ENCODE results near the gene GALNT15.

GALNT15 gene

GRCh38 chr3:16151109-16151508 lies 23.4 kb upstream of the GALNT15 start:
- H3K14ac ChIP-seq (ENCODE audit: low read length in 2 of 2), result no peak overlapping the region
- 72% methylated on average over 4 of the region's 4 CpGs for WGBS
- H3K4ac ChIP-seq (ENCODE audit: low read depth in 1 of 2, low read length in 2 of 2), result no peak overlapping the region
- peak overlapping the region in 1 of 2 experiments; percentile 35 for H3K23ac ChIP-seq (ENCODE audit: low read length in 2 of 2)
- no peak overlapping the region for H3K27ac ChIP-seq (ENCODE audit: low read length, poor library complexity, severe bottlenecking)
- H2BK15ac ChIP-seq (ENCODE audit: low read depth, poor library complexity, severe bottlenecking), result no peak overlapping the region
- peaks cover 1% of the 10 kb centered on the region for H3K4me1 ChIP-seq (ENCODE audit: control insufficient read depth, insufficient read depth, low read depth, low read length)
- no peak overlapping the region for H3K4me3 ChIP-seq (ENCODE audit: insufficient read depth in 1 of 2, low read depth in 1 of 2, low read length in 2 of 2)
- no peak overlapping the region for H2AFZ ChIP-seq (ENCODE audit: low read depth, low read length)
- H2BK12ac ChIP-seq (ENCODE audit: low read length in 2 of 2), result no peak overlapping the region
- no peak overlapping the region for H4K8ac ChIP-seq (ENCODE audit: low read length)
- DNase-seq, result peak; percentile 74
- no peaks in the 10 kb centered on the region for H3K27me3 ChIP-seq (ENCODE audit: control insufficient read depth in 1 of 2, insufficient read depth in 1 of 2, low read length in 2 of 2)
- H2AK5ac ChIP-seq (ENCODE audit: low read length, severe bottlenecking), result no peak overlapping the region
- no peak overlapping the region for H4K91ac ChIP-seq (ENCODE audit: low read length)
- no peaks in the 10 kb centered on the region for H3K36me3 ChIP-seq (ENCODE audit: control insufficient read depth in 1 of 2, insufficient read depth in 2 of 2, low read depth in 1 of 2, low read length in 2 of 2)
- H2BK5ac ChIP-seq (ENCODE audit: low read depth, low read length, poor library complexity, severe bottlenecking), result no peak overlapping the region
- H3K9me3 ChIP-seq (ENCODE audit: control insufficient read depth, low read length), result peaks cover 8% of the 10 kb centered on the region
- no peak overlapping the region for H3K4me2 ChIP-seq (ENCODE audit: low read length, poor library complexity, severe bottlenecking)
- H2BK120ac ChIP-seq (ENCODE audit: low read depth, low read length), result no peak overlapping the region
- H3K18ac ChIP-seq (ENCODE audit: low read depth in 1 of 2, low read length in 2 of 2), result peak overlapping the region; percentile 21 to 33
- H3K79me1 ChIP-seq (replicated peaks; ENCODE audit: low read length, poor library complexity, severe bottlenecking), result no peaks in the 10 kb centered on the region
- H3K9ac ChIP-seq (ENCODE audit: low read length), result peak overlapping the region; percentile 18

GRCh38 chr3:16168211-16168610 lies 6.3 kb upstream of the GALNT15 start:
- Histone ChIP-seq H2AFZ (ENCODE audit: low read depth, low read length) (no peak overlapping the region), H2AK5ac (ENCODE audit: low read length, severe bottlenecking) (no peak overlapping the region), H2BK12ac (ENCODE audit: low read length in 2 of 2) (no peak overlapping the region), H3K9ac (ENCODE audit: low read length) (no peak overlapping the region), H3K23ac (ENCODE audit: low read length in 2 of 2) (no peak overlapping the region), H2BK15ac (ENCODE audit: low read depth, poor library complexity, severe bottlenecking) (no peak overlapping the region), H2BK120ac (ENCODE audit: low read depth, low read length) (no peak overlapping the region), H3K18ac (ENCODE audit: low read depth in 1 of 2, low read length in 2 of 2) (no peak overlapping the region), H3K4me1 (ENCODE audit: control insufficient read depth, insufficient read depth, low read depth, low read length) (peaks cover 3% of the 10 kb centered on the region), H3K4me2 (ENCODE audit: low read length, poor library complexity, severe bottlenecking) (no peak overlapping the region), H3K4me3 (ENCODE audit: insufficient read depth in 1 of 2, low read depth in 1 of 2, low read length in 2 of 2) (no peak overlapping the region), H3K9me3 (ENCODE audit: control insufficient read depth, low read length) (no peaks in the 10 kb centered on the region), H3K14ac (ENCODE audit: low read length in 2 of 2) (no peak overlapping the region), H2BK5ac (ENCODE audit: low read depth, low read length, poor library complexity, severe bottlenecking) (no peak overlapping the region), H3K4ac (ENCODE audit: low read depth in 1 of 2, low read length in 2 of 2) (no peak overlapping the region), H3K27me3 (ENCODE audit: control insufficient read depth in 1 of 2, insufficient read depth in 1 of 2, low read length in 2 of 2) (no peaks in the 10 kb centered on the region), H3K79me1 (replicated peaks; ENCODE audit: low read length, poor library complexity, severe bottlenecking) (no peaks in the 10 kb centered on the region), H3K36me3 (ENCODE audit: control insufficient read depth in 1 of 2, insufficient read depth in 2 of 2, low read depth in 1 of 2, low read length in 2 of 2) (no peaks in the 10 kb centered on the region), H4K91ac (ENCODE audit: low read length) (no peak overlapping the region), H4K8ac (ENCODE audit: low read length) (no peak overlapping the region), H3K27ac (ENCODE audit: low read length, poor library complexity, severe bottlenecking) (no peak overlapping the region)
- DNase-seq, result no peak
- 94% methylated on average over 6 of the region's 6 CpGs for WGBS

- Histone ChIP-seq H3K27me3 (ENCODE audit: control insufficient read depth in 1 of 2, insufficient read depth in 1 of 2, low read length in 2 of 2) (no peaks in the 10 kb centered on the region), H4K91ac (ENCODE audit: low read length) (no peak overlapping the region), H3K23ac (ENCODE audit: low read length in 2 of 2) (no peak overlapping the region), H3K4me3 (ENCODE audit: insufficient read depth in 1 of 2, low read depth in 1 of 2, low read length in 2 of 2) (no peak overlapping the region), H3K4me1 (ENCODE audit: control insufficient read depth, insufficient read depth, low read depth, low read length) (peaks cover 7% of the 10 kb centered on the region), H3K9me3 (ENCODE audit: control insufficient read depth, low read length) (no peaks in the 10 kb centered on the region), H2BK120ac (ENCODE audit: low read depth, low read length) (no peak overlapping the region), H2AK5ac (ENCODE audit: low read length, severe bottlenecking) (no peak overlapping the region), H3K14ac (ENCODE audit: low read length in 2 of 2) (no peak overlapping the region), H2BK15ac (ENCODE audit: low read depth, poor library complexity, severe bottlenecking) (no peak overlapping the region), H2BK12ac (ENCODE audit: low read length in 2 of 2) (no peak overlapping the region), H3K9ac (ENCODE audit: low read length) (no peak overlapping the region), H2BK5ac (ENCODE audit: low read depth, low read length, poor library complexity, severe bottlenecking) (no peak overlapping the region), H3K36me3 (ENCODE audit: control insufficient read depth in 1 of 2, insufficient read depth in 2 of 2, low read depth in 1 of 2, low read length in 2 of 2) (no peaks in the 10 kb centered on the region), H3K4ac (ENCODE audit: low read depth in 1 of 2, low read length in 2 of 2) (no peak overlapping the region), H2AFZ (ENCODE audit: low read depth, low read length) (no peak overlapping the region), H4K8ac (ENCODE audit: low read length) (no peak overlapping the region), H3K79me1 (replicated peaks; ENCODE audit: low read length, poor library complexity, severe bottlenecking) (no peaks in the 10 kb centered on the region), H3K27ac (ENCODE audit: low read length, poor library complexity, severe bottlenecking) (no peak overlapping the region), H3K4me2 (ENCODE audit: low read length, poor library complexity, severe bottlenecking) (no peak overlapping the region), H3K18ac (ENCODE audit: low read depth in 1 of 2, low read length in 2 of 2) (no peak overlapping the region)
- no peak for DNase-seq
- WGBS, result 67% methylated on average over 2 of the region's 2 CpGs
These were observed 3.5 kb upstream of the GALNT15 start for GRCh38 chr3:16171009-16171408.

GRCh38 chr3:16171825-16172224 lies 2.7 kb upstream of the GALNT15 start:
- Histone ChIP-seq H3K18ac (ENCODE audit: low read depth in 1 of 2, low read length in 2 of 2) (peak overlapping the region in 1 of 2 experiments; percentile 22), H2BK15ac (ENCODE audit: low read depth, poor library complexity, severe bottlenecking) (no peak overlapping the region), H2AK5ac (ENCODE audit: low read length, severe bottlenecking) (no peak overlapping the region), H2BK120ac (ENCODE audit: low read depth, low read length) (no peak overlapping the region), H3K23ac (ENCODE audit: low read length in 2 of 2) (no peak overlapping the region), H3K27me3 (ENCODE audit: control insufficient read depth in 1 of 2, insufficient read depth in 1 of 2, low read length in 2 of 2) (no peaks in the 10 kb centered on the region), H3K4me1 (ENCODE audit: control insufficient read depth, insufficient read depth, low read depth, low read length) (peaks cover 10% of the 10 kb centered on the region), H2AFZ (ENCODE audit: low read depth, low read length) (no peak overlapping the region), H4K91ac (ENCODE audit: low read length) (no peak overlapping the region), H3K27ac (ENCODE audit: low read length, poor library complexity, severe bottlenecking) (no peak overlapping the region), H3K79me1 (replicated peaks; ENCODE audit: low read length, poor library complexity, severe bottlenecking) (no peaks in the 10 kb centered on the region), H3K9ac (ENCODE audit: low read length) (no peak overlapping the region), H2BK12ac (ENCODE audit: low read length in 2 of 2) (peak overlapping the region in 1 of 2 experiments; percentile 45), H3K4me3 (ENCODE audit: insufficient read depth in 1 of 2, low read depth in 1 of 2, low read length in 2 of 2) (no peak overlapping the region), H4K8ac (ENCODE audit: low read length) (no peak overlapping the region), H3K36me3 (ENCODE audit: control insufficient read depth in 1 of 2, insufficient read depth in 2 of 2, low read depth in 1 of 2, low read length in 2 of 2) (no peaks in the 10 kb centered on the region), H2BK5ac (ENCODE audit: low read depth, low read length, poor library complexity, severe bottlenecking) (no peak overlapping the region), H3K14ac (ENCODE audit: low read length in 2 of 2) (no peak overlapping the region), H3K4me2 (ENCODE audit: low read length, poor library complexity, severe bottlenecking) (no peak overlapping the region), H3K4ac (ENCODE audit: low read depth in 1 of 2, low read length in 2 of 2) (no peak overlapping the region), H3K9me3 (ENCODE audit: control insufficient read depth, low read length) (no peaks in the 10 kb centered on the region)
- no peak for DNase-seq
- WGBS, result 94% methylated on average over 1 of the region's 1 CpG

Data from mesenchymal stem cell (in vitro differentiated cells and primary cell).